Hepatocyte (in vitro differentiated cells): Measurements from ENCODE around the gene FGF21. TPM values are rescaled to one million over a fixed set of nuclear protein-coding genes. Genes with fewer than 3 reads are reported as not detected.
A peak's percentile ranks its signal among the peaks of the same experiment; 100 is the strongest.

ENCODE experiments used
- DNase-seq: peaks from one replicate; pipeline ENCODE4 v3.0.0-alpha.2; 2016; ENCODE audit warnings: low spot score
- H2AFZ ChIP-seq: fragments of 200-600 bp; sonication (generic); 2 replicates; pipeline ENCODE4 v1.6.0; 2016; ENCODE audit warnings: antibody characterized with exemption, mild to moderate bottlenecking
- H3K27ac ChIP-seq: fragments of 200-600 bp; sonication (generic); 2 replicates; pipeline ENCODE4 v1.5.1; 2016; ENCODE audit warnings: mild to moderate bottlenecking
- H3K27me3 ChIP-seq: fragments of 200-600 bp; sonication (generic); 2 replicates; pipeline ENCODE4 v1.6.1; 2016
- H3K36me3 ChIP-seq: fragments of 200-600 bp; sonication (generic); replicated peaks from 2 replicates; pipeline ENCODE4 v1.5.1; 2016; ENCODE audit warnings: low read depth; ENCODE audit not compliant: insufficient read depth
- H3K4me1 ChIP-seq: fragments of 200-600 bp; sonication (generic); 2 replicates; pipeline ENCODE4 v1.5.1; 2016; ENCODE audit warnings: mild to moderate bottlenecking, moderate library complexity; ENCODE audit not compliant: insufficient read depth
- H3K4me2 ChIP-seq: fragments of 200-600 bp; sonication (generic); 2 replicates; pipeline ENCODE4 v1.6.0; 2016
- H3K4me3 ChIP-seq: fragments of 200-600 bp; sonication (generic); 2 replicates; pipeline ENCODE4 v1.5.1; 2016; ENCODE audit warnings: mild to moderate bottlenecking
- H3K79me2 ChIP-seq: fragments of 200-600 bp; sonication (generic); 2 replicates; pipeline ENCODE4 v1.6.0; 2017; ENCODE audit warnings: mild to moderate bottlenecking
- H3K9me2 ChIP-seq: fragments of 200-600 bp; sonication (generic); replicated peaks from 2 replicates; pipeline ENCODE4 v1.6.0; 2017; ENCODE audit warnings: mild to moderate bottlenecking; ENCODE audit not compliant: insufficient read depth
- H3K9me3 ChIP-seq: fragments of 200-600 bp; sonication (generic); 2 replicates; pipeline ENCODE4 v1.5.1; 2016; ENCODE audit warnings: low read depth, mild to moderate bottlenecking
- H4K20me1 ChIP-seq: fragments of 200-600 bp; sonication (generic); 2 replicates; pipeline ENCODE4 v1.6.0; 2016; ENCODE audit warnings: mild to moderate bottlenecking; ENCODE audit not compliant: insufficient read depth, poor library complexity, severe bottlenecking
- EZH2 ChIP-seq: fragments of 200-600 bp; sonication (generic); IDR thresholded peaks from 2 replicates; pipeline ENCODE4 v1.6.1; 2016; ENCODE audit warnings: antibody characterized with exemption, mild to moderate bottlenecking, borderline replicate concordance
- EZH2phosphoT487 ChIP-seq: fragments of 200-600 bp; sonication (generic); IDR thresholded peaks from one replicate; pipeline ENCODE4 v1.6.1; 2018; ENCODE audit warnings: antibody characterized with exemption, mild to moderate bottlenecking, low read depth, moderate library complexity; ENCODE audit not compliant: unreplicated experiment, severe bottlenecking
- WGBS: methylation state at CpG from one replicate; pipeline ENCODE4 v1.1.6; 2016; ENCODE audit warnings: low lambda C conversion rate; ENCODE audit errors: missing lambda C conversion rate; 5-methylcytosine and 5-hydroxymethylcytosine counted together
- polyA plus RNA-seq: library from polyadenylated mRNA; unstranded; fragments of >200 nt; fragmentation: Nextera tagmentation; extraction: Ambion mirVana; gene quantifications from 2 replicates; pipeline ENCODE4 v1.2.1, GENCODE V29; 2016
- small RNA-seq: library from RNA; depleted of rRNA; stranded (forward); fragments of <200 nt; gene quantifications from one replicate; pipeline ENCODE3, GENCODE V24; 2014
- total RNA-seq: library from RNA; depleted of rRNA; stranded (reverse); fragments of >200 nt; gene quantifications from 2 replicates; pipeline ENCODE4 v1.2.3, GENCODE V29; 2014
- TF ChIP-seq, protein P1 (sequence below): fragments of 200-600 bp; sonication (generic); IDR thresholded peaks from 2 replicates; pipeline ENCODE4 v1.5.1; 2016; ENCODE audit warnings: antibody characterized with exemption, mild to moderate bottlenecking; ENCODE audit not compliant: poor library complexity

FGF21 gene
- total and polyA plus RNA-seq, 2 experiments from 2014 or later = not detected

DNA sequence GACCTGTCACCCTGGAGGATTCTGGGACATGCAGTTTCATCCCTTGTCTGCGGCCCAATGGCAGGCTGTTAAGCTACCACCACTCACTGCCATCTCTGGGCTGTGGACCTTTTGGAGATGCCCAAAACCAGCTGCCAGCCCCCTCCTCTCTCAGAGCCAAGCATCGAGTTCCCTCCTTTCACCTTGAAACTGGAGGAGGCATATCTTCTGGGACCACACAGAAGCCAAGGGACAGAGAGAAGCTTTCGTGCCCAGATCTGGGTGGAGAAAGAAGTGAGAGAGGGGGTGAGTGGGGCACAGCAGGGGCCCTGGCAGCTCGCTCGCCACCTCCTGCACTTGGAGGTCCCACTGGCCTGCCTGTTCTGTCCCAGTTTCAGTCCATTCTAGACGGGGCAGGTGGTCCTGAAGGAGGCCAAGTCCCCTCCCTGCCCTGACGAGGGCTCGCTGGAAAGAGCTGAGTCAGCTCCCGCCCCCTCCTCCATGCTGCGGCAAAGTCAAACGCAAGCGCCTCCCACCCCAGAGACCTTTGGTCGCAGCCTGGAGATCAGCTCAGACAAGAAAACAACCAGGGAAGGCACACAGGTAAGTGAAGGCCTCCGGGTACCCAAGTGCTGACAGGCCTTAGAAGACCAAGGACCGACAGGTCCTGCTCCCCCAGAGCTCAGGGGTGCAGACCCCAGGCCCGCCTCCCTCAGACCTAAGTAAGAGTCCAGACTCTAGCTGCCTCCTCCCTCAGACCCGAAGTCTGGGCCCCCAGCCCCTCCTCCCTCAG, 51.7 kb downstream of the FGF21 start:
- Histone ChIP-seq H3K9me3 (no peaks in the 10 kb centered on the region), H4K20me1 (no peaks in the 10 kb centered on the region), H3K4me3 (no peak overlapping the region), H2AFZ (no peak overlapping the region), H3K79me2 (peaks cover 6% of the 10 kb centered on the region), H3K4me2 (peak overlapping the region; percentile 70), H3K27ac (peak overlapping the region; percentile 90), H3K36me3 (no peaks in the 10 kb centered on the region), H3K27me3 (no peaks in the 10 kb centered on the region), H3K9me2 (no peaks in the 10 kb centered on the region), H3K4me1 (peaks cover 25% of the 10 kb centered on the region)
- 49% methylated on average over 16 of the region's 17 CpGs for WGBS
- peak; percentile 87 for DNase-seq
- TF ChIP-seq EZH2 = no peak
- no peak for TF ChIP-seq EZH2phosphoT487
- TF ChIP-seq, protein P1, sequence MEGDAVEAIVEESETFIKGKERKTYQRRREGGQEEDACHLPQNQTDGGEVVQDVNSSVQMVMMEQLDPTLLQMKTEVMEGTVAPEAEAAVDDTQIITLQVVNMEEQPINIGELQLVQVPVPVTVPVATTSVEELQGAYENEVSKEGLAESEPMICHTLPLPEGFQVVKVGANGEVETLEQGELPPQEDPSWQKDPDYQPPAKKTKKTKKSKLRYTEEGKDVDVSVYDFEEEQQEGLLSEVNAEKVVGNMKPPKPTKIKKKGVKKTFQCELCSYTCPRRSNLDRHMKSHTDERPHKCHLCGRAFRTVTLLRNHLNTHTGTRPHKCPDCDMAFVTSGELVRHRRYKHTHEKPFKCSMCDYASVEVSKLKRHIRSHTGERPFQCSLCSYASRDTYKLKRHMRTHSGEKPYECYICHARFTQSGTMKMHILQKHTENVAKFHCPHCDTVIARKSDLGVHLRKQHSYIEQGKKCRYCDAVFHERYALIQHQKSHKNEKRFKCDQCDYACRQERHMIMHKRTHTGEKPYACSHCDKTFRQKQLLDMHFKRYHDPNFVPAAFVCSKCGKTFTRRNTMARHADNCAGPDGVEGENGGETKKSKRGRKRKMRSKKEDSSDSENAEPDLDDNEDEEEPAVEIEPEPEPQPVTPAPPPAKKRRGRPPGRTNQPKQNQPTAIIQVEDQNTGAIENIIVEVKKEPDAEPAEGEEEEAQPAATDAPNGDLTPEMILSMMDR = no peak

DNA sequence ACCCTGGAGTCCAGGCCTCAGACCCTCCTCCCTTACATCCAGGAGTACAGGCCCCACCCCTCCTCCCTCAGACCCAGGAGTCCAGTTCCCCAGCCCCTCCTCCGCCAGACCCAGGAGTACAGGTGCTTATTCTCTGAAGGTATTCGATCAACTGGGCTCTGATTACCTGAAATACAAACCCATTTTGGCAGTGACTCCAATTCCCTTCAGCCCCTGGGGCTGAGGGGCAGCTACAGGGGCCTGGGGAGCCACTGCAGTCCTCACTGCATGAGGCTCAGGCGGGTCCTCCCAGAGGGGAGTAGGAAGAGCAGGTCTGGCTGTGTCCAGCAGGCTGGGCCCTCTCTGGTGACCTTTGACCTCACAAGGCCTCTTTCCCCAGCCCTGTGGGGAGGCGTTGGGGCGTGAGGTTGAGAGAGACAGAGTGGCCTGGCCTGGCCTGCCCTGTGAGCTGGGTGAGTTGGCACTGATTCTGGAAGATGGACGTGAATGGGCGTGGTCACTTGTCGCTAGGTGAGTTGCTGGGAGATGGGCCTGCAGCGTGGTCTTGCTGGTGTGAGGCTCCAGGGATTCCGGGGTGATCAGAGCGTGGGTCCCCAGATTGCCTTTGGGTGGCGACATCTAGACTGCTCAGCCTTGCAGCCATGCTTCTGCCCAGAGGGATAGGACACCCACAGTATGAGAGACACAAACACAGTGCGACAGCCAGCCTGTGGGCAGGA, 52.4 kb downstream of the FGF21 start:
- no peak for TF ChIP-seq EZH2
- TF ChIP-seq, protein P1 = no peak
- TF ChIP-seq EZH2phosphoT487 = no peak
- H3K4me3 ChIP-seq = no peak overlapping the region
- H2AFZ ChIP-seq = no peak overlapping the region
- 77% methylated on average over 13 of the region's 13 CpGs for WGBS
- H4K20me1 ChIP-seq = no peaks in the 10 kb centered on the region
- H3K9me2 ChIP-seq = no peaks in the 10 kb centered on the region
- peak overlapping the region; percentile 70 for H3K4me2 ChIP-seq
- no peaks in the 10 kb centered on the region for H3K27me3 ChIP-seq
- peaks cover 6% of the 10 kb centered on the region for H3K79me2 ChIP-seq
- peaks cover 29% of the 10 kb centered on the region for H3K4me1 ChIP-seq
- peak; percentile 50 for DNase-seq
- peak overlapping the region; percentile 90 for H3K27ac ChIP-seq
- H3K36me3 ChIP-seq = no peaks in the 10 kb centered on the region
- no peaks in the 10 kb centered on the region for H3K9me3 ChIP-seq

Small RNAs within 50 kb of the gene (small RNA-seq; reads per million reads assigned to genes)
- not detected for gene RNU6-317P

Other genes with a start within 250 kb of the FGF21 start
- 2.1 and 3.7 TPM in 2 replicates for gene LMTK3, start 243.7 kb upstream of the FGF21 start, total RNA-seq
- 1.3 and 2.1 TPM in 2 replicates for gene LMTK3, start 243.7 kb upstream of the FGF21 start, polyA plus RNA-seq
- not detected in 2 replicates for gene SULT2B1, start 203.4 kb upstream of the FGF21 start, total RNA-seq
- 0.43 and 0.79 TPM in 2 replicates for gene SULT2B1, start 203.4 kb upstream of the FGF21 start, polyA plus RNA-seq
- gene SPACA4, start 148.8 kb upstream of the FGF21 start, total RNA-seq = not detected in 2 replicates
- gene SPACA4, start 148.8 kb upstream of the FGF21 start, polyA plus RNA-seq = 0.30 TPM in 1 of 2 replicates, not detected in the other
- gene FAM83E, start 140.4 kb upstream of the FGF21 start, total RNA-seq = 13.8 and 22.2 TPM in 2 replicates
- gene FAM83E, start 140.4 kb upstream of the FGF21 start, polyA plus RNA-seq = 12.4 and 16.1 TPM in 2 replicates
- 1,372 and 1,462 TPM in 2 replicates for gene RPL18, start 136.3 kb upstream of the FGF21 start, total RNA-seq
- 616 and 623 TPM in 2 replicates for gene RPL18, start 136.3 kb upstream of the FGF21 start, polyA plus RNA-seq
- gene SPHK2, start 136.0 kb upstream of the FGF21 start, total RNA-seq = 45.2 and 56.7 TPM in 2 replicates
- gene SPHK2, start 136.0 kb upstream of the FGF21 start, polyA plus RNA-seq = 39.4 and 48.2 TPM in 2 replicates
- gene DBP, start 118.1 kb upstream of the FGF21 start, total RNA-seq = 3.9 and 5.4 TPM in 2 replicates
- 11.8 and 20.4 TPM in 2 replicates for gene DBP, start 118.1 kb upstream of the FGF21 start, polyA plus RNA-seq
- gene CA11, start 109.3 kb upstream of the FGF21 start, total RNA-seq = 11.7 and 12.0 TPM in 2 replicates
- 43.6 and 48.6 TPM in 2 replicates for gene CA11, start 109.3 kb upstream of the FGF21 start, polyA plus RNA-seq
- gene NTN5, start 82.5 kb upstream of the FGF21 start, total RNA-seq = 0.08 TPM in 1 of 2 replicates, not detected in the other
- 0.33 and 0.60 TPM in 2 replicates for gene NTN5, start 82.5 kb upstream of the FGF21 start, polyA plus RNA-seq
- 12.4 and 13.4 TPM in 2 replicates for gene FUT2, start 59.6 kb upstream of the FGF21 start, total RNA-seq
- 14.4 and 16.9 TPM in 2 replicates for gene FUT2, start 59.6 kb upstream of the FGF21 start, polyA plus RNA-seq
- gene MAMSTR, start 35.8 kb upstream of the FGF21 start, total RNA-seq = 2.2 and 2.3 TPM in 2 replicates
- gene MAMSTR, start 35.8 kb upstream of the FGF21 start, polyA plus RNA-seq = 5.2 and 7.5 TPM in 2 replicates
- 1.1 and 4.2 TPM in 2 replicates for gene RASIP1, start 14.9 kb upstream of the FGF21 start, total RNA-seq
- 1.9 and 3.6 TPM in 2 replicates for gene RASIP1, start 14.9 kb upstream of the FGF21 start, polyA plus RNA-seq
- 0.40 and 0.57 TPM in 2 replicates for gene IZUMO1, start 8.6 kb upstream of the FGF21 start, total RNA-seq
- 0.52 and 1.3 TPM in 2 replicates for gene IZUMO1, start 8.6 kb upstream of the FGF21 start, polyA plus RNA-seq
- 2.4 TPM in 2 replicates for gene FUT1, start 2.9 kb upstream of the FGF21 start, total RNA-seq
- gene FUT1, start 2.9 kb upstream of the FGF21 start, polyA plus RNA-seq = 4.3 and 5.2 TPM in 2 replicates
- 39.6 and 44.2 TPM in 2 replicates for gene BCAT2, start 55.5 kb downstream of the FGF21 start, total RNA-seq
- 84.6 and 122 TPM in 2 replicates for gene BCAT2, start 55.5 kb downstream of the FGF21 start, polyA plus RNA-seq
- 64.1 and 67.6 TPM in 2 replicates for gene HSD17B14, start 81.0 kb downstream of the FGF21 start, total RNA-seq
- 91.9 and 107 TPM in 2 replicates for gene HSD17B14, start 81.0 kb downstream of the FGF21 start, polyA plus RNA-seq
- gene PLEKHA4, start 113.1 kb downstream of the FGF21 start, total RNA-seq = 7.3 and 8.3 TPM in 2 replicates
- gene PLEKHA4, start 113.1 kb downstream of the FGF21 start, polyA plus RNA-seq = 15.1 and 25.8 TPM in 2 replicates
- 67.1 and 83.1 TPM in 2 replicates for gene PPP1R15A, start 116.9 kb downstream of the FGF21 start, total RNA-seq
- 172 and 218 TPM in 2 replicates for gene PPP1R15A, start 116.9 kb downstream of the FGF21 start, polyA plus RNA-seq
- not detected in 2 replicates for gene TULP2, start 143.2 kb downstream of the FGF21 start, total RNA-seq
- gene TULP2, start 143.2 kb downstream of the FGF21 start, polyA plus RNA-seq = not detected in 2 replicates
- 233 and 283 TPM in 2 replicates for gene NUCB1, start 144.8 kb downstream of the FGF21 start, total RNA-seq
- gene NUCB1, start 144.8 kb downstream of the FGF21 start, polyA plus RNA-seq = 332 and 339 TPM in 2 replicates
- 0.72 and 3.7 TPM in 2 replicates for gene DHDH, start 178.2 kb downstream of the FGF21 start, total RNA-seq
- 1.5 and 2.9 TPM in 2 replicates for gene DHDH, start 178.2 kb downstream of the FGF21 start, polyA plus RNA-seq
- gene BAX, start 199.4 kb downstream of the FGF21 start, total RNA-seq = 76.4 and 77.3 TPM in 2 replicates
- 106 and 116 TPM in 2 replicates for gene BAX, start 199.4 kb downstream of the FGF21 start, polyA plus RNA-seq
- gene FTL, start 209.8 kb downstream of the FGF21 start, total RNA-seq = 8,878 and 9,969 TPM in 2 replicates
- gene FTL, start 209.8 kb downstream of the FGF21 start, polyA plus RNA-seq = 13,723 and 15,987 TPM in 2 replicates
- gene GYS1, start 237.8 kb downstream of the FGF21 start, total RNA-seq = 29.2 and 37.4 TPM in 2 replicates
- gene GYS1, start 237.8 kb downstream of the FGF21 start, polyA plus RNA-seq = 45.9 and 54.8 TPM in 2 replicates
- 62.9 and 72.1 TPM in 2 replicates for gene RUVBL2, start 238.4 kb downstream of the FGF21 start, total RNA-seq
- 79.6 and 84.9 TPM in 2 replicates for gene RUVBL2, start 238.4 kb downstream of the FGF21 start, polyA plus RNA-seq